ENCODE measurements around the gene RELN.

RELN gene

DNA sequence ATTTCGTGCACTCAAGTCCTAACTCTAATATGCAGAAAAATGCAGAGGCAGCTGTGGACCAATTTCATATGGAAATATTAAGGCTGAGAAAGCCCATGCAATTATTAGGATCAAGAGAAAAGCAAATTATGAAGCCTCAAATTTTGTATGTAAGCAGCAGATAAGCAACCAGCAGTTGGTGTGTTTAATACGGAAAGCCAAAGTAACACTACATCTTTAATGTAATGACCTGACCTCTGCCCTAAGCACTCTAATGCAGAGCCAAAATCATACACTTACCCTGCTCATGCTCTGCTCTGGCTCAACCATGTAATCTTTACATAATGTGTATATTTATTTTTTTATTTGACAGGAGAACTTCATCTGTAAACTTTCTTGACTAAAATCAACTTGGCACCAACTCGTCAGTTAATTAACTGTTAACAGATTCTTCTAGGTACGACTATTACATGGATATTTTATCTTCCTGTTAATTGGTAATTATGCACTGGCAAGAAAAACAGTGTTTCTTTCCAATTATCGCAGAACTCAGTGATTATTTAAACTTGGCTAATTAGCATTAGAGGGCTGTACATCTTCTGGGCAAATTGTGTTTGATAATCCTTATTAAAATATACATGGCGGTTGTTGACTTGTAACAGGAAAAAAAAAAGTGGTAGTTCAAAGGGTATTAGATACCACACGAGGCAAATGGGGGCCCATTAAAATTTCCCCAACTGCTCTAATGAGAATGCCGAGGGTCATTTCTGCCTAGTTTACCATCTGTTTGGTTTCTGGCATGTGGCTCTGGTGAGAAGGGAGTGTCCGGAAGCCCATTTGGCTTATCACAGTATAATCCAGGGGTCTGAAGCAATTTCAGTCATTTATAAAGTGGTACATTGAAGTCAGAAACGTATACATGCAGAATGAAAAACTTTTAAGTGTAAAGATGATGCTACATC is 94.5 kb downstream of the RELN start:
- no peak for DNase-seq (ENCODE audit: low read depth)

DNA sequence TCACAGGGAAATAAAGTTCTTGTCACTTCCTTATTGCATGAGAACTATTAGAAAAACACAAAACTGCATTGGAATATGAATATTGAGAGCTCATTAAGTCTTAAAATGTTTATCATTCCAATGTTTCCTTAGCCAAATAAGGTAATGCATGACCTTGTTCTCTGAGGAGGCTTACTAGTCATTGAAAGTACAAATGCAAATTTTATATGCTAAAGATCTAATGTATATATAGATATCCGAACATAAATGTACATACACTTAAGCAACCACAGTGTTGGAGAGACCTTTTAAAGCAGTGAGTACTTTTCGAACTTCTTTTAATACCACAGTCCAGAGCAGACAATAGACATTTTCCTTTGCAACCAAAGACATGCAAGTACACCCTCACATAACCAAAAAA is 96.1 kb downstream of the RELN start:
- DNase-seq (ENCODE audit: low read depth): no peak

DNA sequence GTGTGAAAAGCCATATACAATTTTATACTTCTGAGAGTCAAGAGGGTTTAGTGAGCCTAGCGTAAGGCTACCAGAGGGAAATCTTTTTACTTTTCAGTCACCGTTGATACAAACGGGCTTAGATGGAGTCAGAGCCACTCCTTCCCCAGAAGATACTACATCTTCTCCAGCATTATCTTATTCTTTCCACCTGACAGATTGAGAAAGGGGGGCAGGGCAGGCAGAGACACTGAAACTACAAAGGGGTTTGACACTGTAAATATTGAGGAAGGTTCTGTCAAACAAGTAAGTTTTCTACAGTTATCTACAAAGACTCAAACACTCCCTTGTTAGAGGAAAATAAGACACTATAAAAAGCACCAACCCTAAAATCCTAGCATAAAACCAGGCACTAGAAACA is 100.0 kb downstream of the RELN start:
- no peak for DNase-seq (ENCODE audit: low read depth)

DNA sequence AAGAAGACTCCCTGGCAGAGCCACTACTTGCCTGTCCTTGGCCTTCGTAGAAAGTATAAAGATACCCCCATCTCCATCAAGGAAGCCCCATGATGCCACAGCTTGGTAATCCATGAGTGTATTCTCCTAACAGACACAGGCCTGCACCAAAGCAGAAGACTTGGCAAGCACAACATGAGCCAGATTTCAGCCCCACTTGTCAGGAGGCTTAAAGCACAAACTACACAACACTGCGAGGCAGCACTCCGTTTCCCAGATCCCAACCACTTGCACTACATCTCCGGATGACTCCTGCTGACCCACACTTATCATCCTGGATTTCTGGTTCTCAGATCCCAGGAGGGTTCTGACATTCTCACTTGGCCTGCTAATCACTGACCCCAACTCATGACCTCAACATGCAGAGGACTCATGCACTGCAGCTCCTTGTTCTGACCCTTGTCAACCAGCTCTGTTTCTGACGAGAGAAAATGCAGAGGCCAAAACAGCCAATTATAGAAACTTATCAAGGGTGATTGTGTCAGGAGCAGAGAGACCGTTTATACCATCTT is 100.8 kb downstream of the RELN start:
- DNase-seq (ENCODE audit: low read depth): no peak

DNA sequence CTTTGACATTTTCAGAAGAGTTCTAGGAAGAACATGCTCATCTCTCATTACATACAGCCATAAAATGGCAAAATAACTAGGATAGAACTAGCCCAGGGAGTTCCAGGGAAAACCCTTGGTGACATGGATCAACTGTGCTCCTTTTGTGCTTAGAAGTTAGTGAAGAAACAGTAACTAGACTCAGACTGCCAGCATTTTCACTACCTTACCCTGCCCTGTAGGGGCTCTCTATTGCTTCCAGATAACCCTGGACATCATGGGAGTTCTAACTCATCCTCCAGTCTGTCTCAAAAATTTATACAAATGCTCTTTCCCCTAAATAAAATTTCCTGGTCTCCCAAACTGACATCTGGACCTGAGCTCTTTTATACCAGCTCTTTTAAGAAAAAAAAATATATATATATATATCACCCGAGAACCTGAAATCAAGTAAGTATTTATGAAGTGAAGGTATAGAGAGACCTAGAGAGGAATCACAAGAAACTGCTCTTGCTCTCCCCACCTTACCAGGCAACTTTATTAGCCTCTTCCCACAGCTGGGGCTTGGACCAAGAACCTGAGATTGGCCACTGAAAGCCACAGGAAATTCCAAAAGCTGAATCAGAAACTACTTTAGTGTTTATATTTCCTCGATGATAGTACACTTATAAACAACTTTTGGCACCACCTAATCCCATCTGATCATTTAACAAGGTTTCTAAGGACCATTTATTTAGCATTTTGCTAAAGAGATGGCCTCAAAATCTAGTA is 101.4 kb downstream of the RELN start:
- DNase-seq (ENCODE audit: low read depth): no peak

DNA sequence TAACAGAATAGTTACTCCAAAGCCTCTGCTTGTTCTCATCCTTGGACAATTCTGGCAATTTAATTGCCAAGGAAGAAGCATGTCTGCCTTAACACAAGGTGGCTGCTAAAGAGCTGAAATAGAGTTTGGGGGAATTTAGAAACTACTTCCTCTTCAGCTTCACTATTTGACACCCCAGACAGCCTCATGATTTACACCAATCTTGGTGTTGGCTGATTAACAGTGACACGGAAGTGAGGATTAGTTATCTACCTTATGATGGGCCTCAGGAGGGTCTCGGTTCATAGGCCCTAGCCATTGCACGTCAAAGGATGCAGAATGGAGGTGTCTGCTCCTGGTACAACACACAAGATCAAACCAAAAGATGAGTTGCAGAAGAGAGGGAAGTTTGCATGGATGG is 102.4 kb downstream of the RELN start:
- no peak for DNase-seq (ENCODE audit: low read depth)

DNA sequence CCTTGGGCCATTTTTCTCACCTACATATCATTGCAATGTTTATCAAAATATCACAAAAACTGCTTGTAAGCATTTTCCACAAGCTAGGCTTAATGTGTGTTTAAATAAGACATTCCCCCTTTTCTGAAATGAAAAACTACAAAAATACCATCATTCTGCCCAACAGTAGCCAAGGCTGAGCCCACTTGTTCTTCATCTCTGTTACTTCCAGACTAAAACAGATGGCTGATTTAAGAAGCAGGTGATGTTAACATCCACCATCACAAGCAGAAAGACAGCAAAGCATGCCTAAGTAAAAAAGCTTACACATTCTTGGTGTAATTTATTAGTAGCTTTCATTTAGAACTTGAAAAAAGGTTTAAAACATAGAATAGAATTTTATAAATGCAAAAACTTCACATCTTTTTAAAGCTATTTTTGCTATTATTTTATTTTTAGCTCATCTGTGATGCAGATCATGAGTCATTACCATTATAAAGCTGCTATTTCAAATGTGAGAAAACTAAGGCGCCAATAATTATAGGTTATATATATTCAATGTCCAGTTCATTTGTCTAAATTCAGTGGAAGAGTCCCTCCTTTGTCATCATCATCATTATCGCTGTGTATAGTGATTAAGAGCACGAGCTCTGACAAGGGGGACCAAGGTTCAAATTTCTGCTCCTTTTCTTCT is 109.4 kb downstream of the RELN start:
- DNase-seq (ENCODE audit: low read depth): no peak

DNA sequence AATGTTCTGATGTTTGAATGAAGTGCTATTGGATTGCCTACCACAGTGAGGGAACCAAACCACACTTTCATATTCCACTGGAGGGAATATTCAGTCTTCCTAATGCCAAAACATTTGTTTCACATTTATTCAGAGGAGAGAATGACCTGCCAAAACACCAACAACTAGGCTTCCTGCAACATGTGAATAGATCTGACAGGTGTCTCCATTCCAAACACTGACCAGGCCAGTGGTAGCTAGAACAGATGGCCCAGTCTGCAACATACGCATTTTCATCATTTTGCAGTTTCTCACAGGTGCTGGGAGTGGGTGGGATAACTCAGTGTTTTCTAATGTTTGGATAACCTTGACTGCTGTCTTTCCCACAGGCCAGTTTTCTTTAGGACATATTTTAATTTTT is 110.0 kb downstream of the RELN start:
- no peak for DNase-seq (ENCODE audit: low read depth)

DNA sequence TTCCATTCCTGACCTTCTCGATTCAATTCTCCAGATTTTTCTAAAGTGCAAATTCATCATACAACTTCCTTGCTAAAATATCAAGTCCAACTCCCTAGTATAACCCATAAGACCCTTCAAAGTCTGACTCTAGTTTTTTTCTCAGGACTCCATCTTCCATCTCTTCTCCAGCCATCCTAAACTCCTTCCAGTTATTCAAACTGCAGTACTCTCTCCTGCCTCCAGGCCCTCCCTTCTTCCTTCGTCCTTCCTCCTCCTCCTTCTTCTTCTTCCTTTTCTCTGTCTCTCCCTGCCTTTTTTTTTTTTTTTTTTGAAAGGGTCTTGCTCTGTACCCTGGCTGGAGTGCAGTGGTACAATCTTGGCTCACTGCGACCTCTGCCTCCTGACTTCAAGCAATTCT is 111.9 kb downstream of the RELN start:
- DNase-seq (ENCODE audit: low read depth): no peak

DNA sequence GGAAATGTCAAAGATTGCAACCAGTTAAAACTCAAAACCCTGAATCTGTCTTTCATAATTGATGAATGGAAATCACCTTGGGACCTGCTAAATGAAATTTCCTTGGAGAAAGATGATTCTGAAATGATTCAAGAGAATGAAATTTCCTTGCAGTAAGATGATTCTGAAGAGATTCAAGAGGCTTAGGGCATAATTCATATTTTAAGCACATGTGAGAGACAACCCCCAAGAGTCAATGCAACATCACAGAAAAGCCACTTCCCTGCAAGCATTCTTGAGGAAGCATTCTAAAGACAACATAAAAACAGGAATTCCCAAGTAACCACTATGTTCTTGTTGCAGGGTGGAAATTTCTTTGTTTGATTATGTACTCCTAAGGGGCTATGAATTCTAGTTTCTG is 113.7 kb downstream of the RELN start:
- DNase-seq (ENCODE audit: low read depth): no peak

DNA sequence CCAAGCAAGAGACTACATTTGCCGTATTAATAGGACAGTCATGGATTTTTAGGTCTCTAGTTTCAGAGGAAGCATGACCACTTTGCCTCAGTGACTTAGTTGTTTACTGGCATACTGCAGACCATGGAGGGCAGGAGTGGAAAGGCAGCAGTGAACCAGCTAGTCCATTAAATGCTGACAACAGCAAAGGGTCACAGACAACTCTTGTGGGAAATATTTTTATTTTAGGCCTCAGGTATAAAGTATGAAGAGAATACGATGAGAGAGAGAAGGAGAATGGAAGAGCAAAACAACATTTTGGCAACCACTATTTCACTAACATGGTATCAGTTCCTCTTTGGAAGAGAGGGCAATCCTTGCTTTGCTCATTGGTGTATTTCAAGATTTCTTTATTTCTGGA is 118.0 kb downstream of the RELN start:
- DNase-seq (ENCODE audit: low read depth): no peak

DNA sequence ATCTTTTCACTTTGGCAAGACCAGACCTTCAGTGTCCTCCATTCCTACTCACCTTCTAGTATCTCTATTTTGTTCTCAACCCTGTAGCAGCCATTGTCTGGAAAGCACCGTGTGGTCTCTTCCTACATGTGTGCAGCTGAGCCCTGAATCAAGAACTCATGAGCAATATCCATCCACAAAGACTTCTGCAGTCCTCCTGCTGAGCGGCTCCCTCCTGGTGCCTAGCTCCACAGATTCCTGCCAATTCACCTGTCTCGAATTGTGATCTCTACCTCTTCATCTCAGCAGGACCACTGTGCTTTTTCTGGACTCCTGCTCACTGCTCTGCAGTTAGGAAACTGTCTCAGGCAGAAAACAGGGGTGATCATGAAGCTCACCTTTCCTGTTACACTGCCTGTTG is 118.8 kb downstream of the RELN start:
- no peak for DNase-seq (ENCODE audit: low read depth)

DNA sequence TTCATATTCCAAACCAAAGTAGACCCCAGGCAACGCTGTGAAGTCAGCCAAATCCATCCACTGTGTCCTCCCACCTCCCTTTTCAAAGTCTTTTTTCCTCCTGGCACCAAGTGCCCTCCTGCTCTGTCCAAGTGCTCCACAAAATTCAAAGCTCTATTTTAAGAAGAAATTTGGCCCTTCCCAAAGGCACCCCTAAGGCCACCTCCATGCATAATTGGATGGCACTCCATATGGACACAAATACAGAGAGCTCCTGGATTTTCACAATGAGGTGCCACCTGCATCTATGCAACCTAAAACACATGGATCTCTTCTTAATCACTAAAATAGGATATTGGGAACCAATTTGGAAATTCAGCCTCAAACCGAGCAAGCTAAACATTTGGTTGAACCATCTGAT is 121.6 kb downstream of the RELN start:
- no peak for DNase-seq (ENCODE audit: low read depth)

DNA sequence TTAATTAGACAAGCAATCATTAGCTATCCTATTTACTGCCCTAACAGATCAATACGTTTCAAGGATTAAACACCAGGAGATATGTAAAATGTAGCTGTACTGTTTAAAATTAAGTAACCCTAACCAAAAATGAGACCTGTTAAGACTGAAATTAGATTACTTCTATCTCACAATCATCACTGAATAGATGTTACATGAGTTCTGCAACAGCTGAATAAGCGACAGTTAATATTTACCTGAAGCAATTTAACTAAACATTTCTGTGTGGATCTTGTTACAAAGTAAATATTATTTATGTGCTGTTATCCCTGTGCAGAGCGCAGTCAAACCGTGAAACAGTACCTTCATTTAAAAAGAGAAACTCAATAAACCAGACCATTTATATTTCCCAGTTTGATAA is 122.5 kb downstream of the RELN start:
- no peak for DNase-seq (ENCODE audit: low read depth)

DNA sequence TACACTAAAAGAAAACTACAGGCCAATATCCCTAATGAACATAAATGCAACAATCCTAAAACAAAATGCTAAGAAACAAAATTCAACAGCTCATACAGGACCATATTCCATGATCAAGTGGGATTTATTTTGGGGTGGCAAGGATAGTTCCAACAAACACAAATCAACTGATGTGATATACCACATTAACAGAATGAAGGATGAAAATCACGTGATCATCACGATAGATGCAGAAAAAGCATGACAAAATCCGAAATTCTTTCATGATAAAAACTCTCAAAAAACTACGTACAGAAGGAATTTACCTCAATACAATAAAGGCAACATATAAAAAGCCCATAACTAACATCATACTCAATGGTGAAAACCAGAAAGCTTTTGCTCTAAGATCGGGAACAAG is 124.0 kb downstream of the RELN start:
- no peak for DNase-seq (ENCODE audit: low read depth)

DNA sequence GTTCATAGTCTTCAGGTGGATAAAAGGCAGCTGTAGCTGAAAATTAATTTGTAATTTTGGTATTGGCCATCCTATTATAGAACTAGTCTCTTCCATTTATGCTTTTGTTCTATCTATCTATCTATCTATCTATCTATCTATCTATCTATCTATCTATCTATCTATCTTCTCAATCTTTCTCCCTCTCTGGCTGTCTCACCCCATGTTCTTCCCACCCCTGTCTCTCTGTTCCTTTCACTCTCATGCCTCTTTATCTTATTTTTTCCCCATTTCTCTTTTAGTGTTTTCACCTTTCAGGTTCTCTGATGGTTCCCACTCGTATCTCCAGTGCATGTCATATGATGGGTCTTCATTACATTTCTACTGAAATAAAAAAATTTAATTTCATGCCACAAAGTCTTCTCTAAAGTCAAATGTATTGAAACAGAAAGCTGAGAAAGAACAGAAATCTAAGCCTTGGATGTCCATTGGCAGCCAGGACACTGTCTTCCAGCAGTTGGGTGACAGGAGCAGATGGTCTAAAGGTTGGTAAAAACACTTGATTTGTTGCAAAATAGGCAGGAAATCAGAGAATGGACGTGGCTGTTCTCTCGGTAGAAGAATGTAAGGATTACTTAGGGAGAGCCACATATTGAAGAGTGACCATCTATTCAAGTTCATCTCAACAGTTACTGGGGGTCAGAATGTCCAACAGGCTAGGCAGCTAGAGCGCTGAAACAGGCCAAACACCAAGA is 127.0 kb downstream of the RELN start:
- DNase-seq (ENCODE audit: low read depth): no peak

DNA sequence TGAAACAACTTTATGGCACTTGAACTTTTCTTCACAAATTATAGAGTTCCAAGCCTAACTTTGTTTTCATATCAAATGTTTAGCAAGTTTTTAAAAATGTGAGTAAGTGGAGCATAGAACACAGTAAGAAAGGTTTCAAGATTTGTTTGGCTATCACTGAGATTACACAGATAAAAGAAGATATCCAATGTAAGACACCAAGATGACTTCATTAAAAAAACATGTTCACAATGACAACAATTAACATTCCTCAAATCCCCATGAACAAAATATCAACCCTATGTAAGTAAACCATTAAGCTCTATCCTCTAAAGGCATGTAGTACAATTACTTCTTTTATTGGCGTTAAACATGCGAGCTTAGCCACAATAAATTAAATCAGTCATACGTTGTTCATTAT is 129.7 kb downstream of the RELN start:
- no peak for DNase-seq (ENCODE audit: low read depth)

DNA sequence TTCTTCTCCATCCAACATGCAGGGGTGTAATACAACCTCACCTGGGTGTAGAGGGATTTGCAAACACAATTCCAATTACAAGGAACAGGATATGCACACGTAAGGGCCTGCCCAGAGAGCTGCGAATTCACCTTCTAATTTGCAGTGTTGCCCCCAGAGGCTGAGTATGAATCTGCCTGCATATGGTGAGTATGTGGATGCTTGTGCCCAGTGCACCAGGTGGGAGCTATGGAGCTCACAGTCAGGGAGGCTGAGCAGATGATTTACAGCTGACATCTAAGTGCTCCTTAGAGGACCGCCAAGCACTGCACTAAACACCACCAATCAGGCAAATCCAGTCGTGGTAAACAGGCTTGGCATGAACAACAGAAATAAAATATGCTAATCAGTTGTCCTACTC is 132.0 kb downstream of the RELN start:
- no peak for DNase-seq (ENCODE audit: low read depth)

DNA sequence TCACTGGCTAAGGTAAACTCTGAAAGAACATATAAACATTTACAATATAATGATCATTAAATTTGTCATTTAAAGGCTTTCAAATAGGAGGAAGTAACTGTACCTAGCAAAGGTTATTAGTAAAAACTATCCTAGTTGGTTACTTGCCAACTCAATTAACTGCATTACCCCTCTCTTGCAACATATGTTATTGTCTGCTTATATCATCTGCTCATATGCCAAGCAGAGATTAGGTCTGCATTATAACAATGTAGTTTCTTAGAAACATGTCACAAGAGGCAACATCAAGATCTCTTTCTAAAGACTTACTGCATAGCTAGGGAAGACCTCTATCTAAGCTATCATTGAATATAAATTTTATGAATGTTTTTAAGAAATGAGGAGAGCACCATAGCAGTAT is 132.5 kb downstream of the RELN start:
- no peak for DNase-seq (ENCODE audit: low read depth)

DNA sequence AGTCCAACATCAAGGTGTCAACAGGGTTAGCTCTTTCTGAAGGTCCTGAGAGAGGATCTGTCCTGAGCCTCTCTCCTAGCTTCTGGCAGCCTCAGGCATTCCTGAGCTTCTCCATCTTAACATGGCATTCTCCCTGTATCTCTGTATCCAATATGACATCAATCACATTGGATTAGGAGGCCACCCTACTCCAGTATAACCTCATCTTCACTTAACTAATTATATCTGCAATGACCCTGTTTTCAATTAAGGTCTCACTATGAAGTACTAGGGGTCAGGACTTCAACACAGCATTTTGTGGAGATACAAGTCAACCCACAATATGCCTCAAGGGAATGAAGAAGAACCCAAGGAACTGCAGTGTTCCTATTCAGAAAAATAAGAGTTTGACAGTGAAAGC is 133.8 kb downstream of the RELN start:
- DNase-seq (ENCODE audit: low read depth): no peak

DNA sequence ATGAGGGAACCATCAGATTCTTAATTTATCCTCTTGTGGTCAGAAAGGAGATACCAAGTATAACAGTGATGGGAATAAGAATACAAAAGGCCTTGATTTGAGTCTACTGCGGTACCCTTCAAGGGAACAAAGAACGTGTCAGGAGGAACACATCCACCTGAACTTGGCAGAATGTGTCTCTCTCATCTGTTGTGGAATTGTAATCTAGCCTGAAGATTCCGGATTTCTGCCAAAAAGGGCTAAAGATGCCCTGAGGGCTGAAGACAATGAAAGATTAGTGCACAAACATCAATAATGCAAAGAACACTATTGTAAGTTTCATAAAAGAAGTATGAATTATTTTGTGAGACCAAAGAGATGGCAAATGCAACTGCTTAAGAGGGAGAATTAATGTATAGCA is 134.8 kb downstream of the RELN start:
- DNase-seq (ENCODE audit: low read depth): no peak

DNA sequence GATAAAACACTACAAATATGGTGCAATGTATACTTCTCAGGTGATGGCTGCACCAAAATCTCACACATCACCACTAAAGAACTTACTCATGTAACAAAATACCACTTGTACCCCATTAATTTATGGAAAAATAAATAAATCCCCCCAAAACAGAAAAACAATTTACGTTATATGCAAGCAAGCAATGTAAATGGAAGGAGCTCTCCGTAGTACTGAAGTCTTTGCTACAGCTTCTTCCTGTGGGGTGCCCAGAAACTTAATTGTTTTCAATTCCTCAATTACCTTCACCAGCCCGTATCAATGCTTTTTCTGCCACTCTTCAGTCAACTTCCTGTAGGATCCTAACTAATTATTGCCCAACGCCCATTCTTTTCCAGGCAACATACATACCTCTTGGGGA is 138.1 kb downstream of the RELN start:
- DNase-seq (ENCODE audit: low read depth): no peak
